ENCODE results near the gene HTR2A.

GRCh38 chr13:46816371-46816770, 80.5 kb downstream of the HTR2A start:
- TF ChIP-seq, protein P1, sequence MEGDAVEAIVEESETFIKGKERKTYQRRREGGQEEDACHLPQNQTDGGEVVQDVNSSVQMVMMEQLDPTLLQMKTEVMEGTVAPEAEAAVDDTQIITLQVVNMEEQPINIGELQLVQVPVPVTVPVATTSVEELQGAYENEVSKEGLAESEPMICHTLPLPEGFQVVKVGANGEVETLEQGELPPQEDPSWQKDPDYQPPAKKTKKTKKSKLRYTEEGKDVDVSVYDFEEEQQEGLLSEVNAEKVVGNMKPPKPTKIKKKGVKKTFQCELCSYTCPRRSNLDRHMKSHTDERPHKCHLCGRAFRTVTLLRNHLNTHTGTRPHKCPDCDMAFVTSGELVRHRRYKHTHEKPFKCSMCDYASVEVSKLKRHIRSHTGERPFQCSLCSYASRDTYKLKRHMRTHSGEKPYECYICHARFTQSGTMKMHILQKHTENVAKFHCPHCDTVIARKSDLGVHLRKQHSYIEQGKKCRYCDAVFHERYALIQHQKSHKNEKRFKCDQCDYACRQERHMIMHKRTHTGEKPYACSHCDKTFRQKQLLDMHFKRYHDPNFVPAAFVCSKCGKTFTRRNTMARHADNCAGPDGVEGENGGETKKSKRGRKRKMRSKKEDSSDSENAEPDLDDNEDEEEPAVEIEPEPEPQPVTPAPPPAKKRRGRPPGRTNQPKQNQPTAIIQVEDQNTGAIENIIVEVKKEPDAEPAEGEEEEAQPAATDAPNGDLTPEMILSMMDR (IDR thresholded peaks at IDR 0.05), result no peak
- TF ChIP-seq JAZF1 (CRISPR knock-in tag; IDR thresholded peaks at IDR 0.05) (no peak), JUN (CRISPR knock-in tag; IDR thresholded peaks at IDR 0.05) (no peak), USF2 (CRISPR knock-in tag; IDR thresholded peaks at IDR 0.05) (no peak)
- TF ChIP-seq, protein P2, sequence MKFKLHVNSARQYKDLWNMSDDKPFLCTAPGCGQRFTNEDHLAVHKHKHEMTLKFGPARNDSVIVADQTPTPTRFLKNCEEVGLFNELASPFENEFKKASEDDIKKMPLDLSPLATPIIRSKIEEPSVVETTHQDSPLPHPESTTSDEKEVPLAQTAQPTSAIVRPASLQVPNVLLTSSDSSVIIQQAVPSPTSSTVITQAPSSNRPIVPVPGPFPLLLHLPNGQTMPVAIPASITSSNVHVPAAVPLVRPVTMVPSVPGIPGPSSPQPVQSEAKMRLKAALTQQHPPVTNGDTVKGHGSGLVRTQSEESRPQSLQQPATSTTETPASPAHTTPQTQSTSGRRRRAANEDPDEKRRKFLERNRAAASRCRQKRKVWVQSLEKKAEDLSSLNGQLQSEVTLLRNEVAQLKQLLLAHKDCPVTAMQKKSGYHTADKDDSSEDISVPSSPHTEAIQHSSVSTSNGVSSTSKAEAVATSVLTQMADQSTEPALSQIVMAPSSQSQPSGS (CRISPR knock-in tag; IDR thresholded peaks at IDR 0.05; ENCODE audit: borderline replicate concordance, low read depth), result no peak

All from WTC11 (cell line).